Fibroblast of skin of right quadriceps (primary cell): ENCODE measurements around the gene PRM1.
A peak's percentile ranks its signal among the peaks of the same experiment; 100 is the strongest.
"Not testable (repeated sequence)": the region's sequence is repeated elsewhere in the genome, so short reads cannot be mapped to it uniquely, and the experiment has no call there.

Experiments used
- DNase-seq: peaks from one replicate; pipeline ENCODE4 v3.0.0-alpha.2; 2013

PRM1 gene

GRCh38 chr16:11313493-11314308 is 32.6 kb upstream of the PRM1 start:
- no peak for DNase-seq

GRCh38 chr16:11312718-11313492 is 31.8 kb upstream of the PRM1 start:
- peak; percentile 75 for DNase-seq

GRCh38 chr16:11310997-11311561 is 29.9 kb upstream of the PRM1 start:
- no peak for DNase-seq

GRCh38 chr16:11310634-11310977 is 29.5 kb upstream of the PRM1 start:
- DNase-seq, result no peak

GRCh38 chr16:11309895-11310633 is 28.9 kb upstream of the PRM1 start:
- DNase-seq, result peak; percentile 37

- DNase-seq, result no peak
These were observed 27.6 kb upstream of the PRM1 start for GRCh38 chr16:11308493-11309283.

- DNase-seq, result no peak
These were observed 26.7 kb upstream of the PRM1 start for GRCh38 chr16:11307639-11308492.

- no peak for DNase-seq
These were observed 26.0 kb upstream of the PRM1 start for GRCh38 chr16:11306997-11307638.

- no peak for DNase-seq
These were observed 25.3 kb upstream of the PRM1 start for GRCh38 chr16:11306381-11306780.

- no peak for DNase-seq
These were observed 22.4 kb upstream of the PRM1 start for GRCh38 chr16:11303405-11304138.

- no peak for DNase-seq
These were observed 21.8 kb upstream of the PRM1 start for GRCh38 chr16:11302977-11303376.

GRCh38 chr16:11301645-11302501 is 20.7 kb upstream of the PRM1 start:
- DNase-seq, result no peak

- DNase-seq, result no peak
These were observed 19.4 kb upstream of the PRM1 start for GRCh38 chr16:11300560-11300892.

- no peak for DNase-seq
These were observed 18.9 kb upstream of the PRM1 start for GRCh38 chr16:11299865-11300559.

GRCh38 chr16:11298950-11299547 is 17.9 kb upstream of the PRM1 start:
- DNase-seq, result not testable (repeated sequence)

- no peak for DNase-seq
These were observed 17.2 kb upstream of the PRM1 start for GRCh38 chr16:11298143-11298900.

GRCh38 chr16:11297492-11298142 is 16.5 kb upstream of the PRM1 start:
- peak; percentile 56 for DNase-seq
